NB4 (cell line): ENCODE data around the gene PELI2.
A peak's percentile ranks its signal among the peaks of the same experiment; 100 is the strongest.

Experiments
- DNase-seq: peaks from one replicate; pipeline ENCODE4 v3.0.0; 2010; ENCODE audit warnings: low read depth
- H3K4me3 ChIP-seq: one replicate; pipeline ENCODE4 v1.5.1; 2011; ENCODE audit warnings: mild to moderate bottlenecking, low read depth, low read length, moderate library complexity
- MYC ChIP-seq: IDR thresholded peaks from 2 replicates; pipeline ENCODE4 v1.6.1; 2011; ENCODE audit warnings: low read depth, low read length
- POLR2A ChIP-seq: IDR thresholded peaks from 2 replicates; pipeline ENCODE4 v1.6.1; 2011; ENCODE audit warnings: mild to moderate bottlenecking; ENCODE audit not compliant: insufficient read length; ENCODE audit errors: extremely low read depth
- TF ChIP-seq, protein P1 (sequence below): IDR thresholded peaks from one replicate; pipeline ENCODE4 v1.5.1; 2012; ENCODE audit warnings: low read depth, low read length
- TF ChIP-seq, protein P2 (sequence below): IDR thresholded peaks from 2 replicates; pipeline ENCODE4 v1.6.1; 2011; ENCODE audit warnings: low read depth, low read length

The PELI2 gene

DNA sequence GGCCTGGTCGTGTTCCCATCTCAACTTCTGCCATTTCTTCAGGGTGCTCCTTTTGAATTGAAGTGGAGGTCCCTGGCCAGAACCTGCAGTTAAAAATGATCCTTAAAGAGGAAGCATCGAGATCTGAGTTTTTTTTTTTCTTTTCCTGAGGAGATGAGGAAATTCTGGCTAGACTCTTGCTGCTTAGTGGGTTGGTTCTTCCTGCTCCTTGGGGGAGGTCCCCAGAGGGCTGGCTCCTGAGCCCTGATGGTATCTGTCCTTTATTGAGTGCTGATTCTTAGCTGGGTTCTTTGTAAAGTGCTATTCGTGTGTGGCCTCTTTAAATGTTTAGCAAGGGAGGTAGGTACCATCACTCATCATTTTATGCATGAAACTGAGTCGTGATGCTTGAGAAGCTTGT lies 11.7 kb downstream of the PELI2 start:
- H3K4me3 ChIP-seq, result no peak overlapping the region
- DNase-seq, result peak; percentile 34
- TF ChIP-seq MYC, result no peak
- TF ChIP-seq, protein P1, sequence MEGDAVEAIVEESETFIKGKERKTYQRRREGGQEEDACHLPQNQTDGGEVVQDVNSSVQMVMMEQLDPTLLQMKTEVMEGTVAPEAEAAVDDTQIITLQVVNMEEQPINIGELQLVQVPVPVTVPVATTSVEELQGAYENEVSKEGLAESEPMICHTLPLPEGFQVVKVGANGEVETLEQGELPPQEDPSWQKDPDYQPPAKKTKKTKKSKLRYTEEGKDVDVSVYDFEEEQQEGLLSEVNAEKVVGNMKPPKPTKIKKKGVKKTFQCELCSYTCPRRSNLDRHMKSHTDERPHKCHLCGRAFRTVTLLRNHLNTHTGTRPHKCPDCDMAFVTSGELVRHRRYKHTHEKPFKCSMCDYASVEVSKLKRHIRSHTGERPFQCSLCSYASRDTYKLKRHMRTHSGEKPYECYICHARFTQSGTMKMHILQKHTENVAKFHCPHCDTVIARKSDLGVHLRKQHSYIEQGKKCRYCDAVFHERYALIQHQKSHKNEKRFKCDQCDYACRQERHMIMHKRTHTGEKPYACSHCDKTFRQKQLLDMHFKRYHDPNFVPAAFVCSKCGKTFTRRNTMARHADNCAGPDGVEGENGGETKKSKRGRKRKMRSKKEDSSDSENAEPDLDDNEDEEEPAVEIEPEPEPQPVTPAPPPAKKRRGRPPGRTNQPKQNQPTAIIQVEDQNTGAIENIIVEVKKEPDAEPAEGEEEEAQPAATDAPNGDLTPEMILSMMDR, result no peak
- TF ChIP-seq, protein P2, sequence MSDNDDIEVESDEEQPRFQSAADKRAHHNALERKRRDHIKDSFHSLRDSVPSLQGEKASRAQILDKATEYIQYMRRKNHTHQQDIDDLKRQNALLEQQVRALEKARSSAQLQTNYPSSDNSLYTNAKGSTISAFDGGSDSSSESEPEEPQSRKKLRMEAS, result no peak
- TF ChIP-seq POLR2A, result no peak

DNA sequence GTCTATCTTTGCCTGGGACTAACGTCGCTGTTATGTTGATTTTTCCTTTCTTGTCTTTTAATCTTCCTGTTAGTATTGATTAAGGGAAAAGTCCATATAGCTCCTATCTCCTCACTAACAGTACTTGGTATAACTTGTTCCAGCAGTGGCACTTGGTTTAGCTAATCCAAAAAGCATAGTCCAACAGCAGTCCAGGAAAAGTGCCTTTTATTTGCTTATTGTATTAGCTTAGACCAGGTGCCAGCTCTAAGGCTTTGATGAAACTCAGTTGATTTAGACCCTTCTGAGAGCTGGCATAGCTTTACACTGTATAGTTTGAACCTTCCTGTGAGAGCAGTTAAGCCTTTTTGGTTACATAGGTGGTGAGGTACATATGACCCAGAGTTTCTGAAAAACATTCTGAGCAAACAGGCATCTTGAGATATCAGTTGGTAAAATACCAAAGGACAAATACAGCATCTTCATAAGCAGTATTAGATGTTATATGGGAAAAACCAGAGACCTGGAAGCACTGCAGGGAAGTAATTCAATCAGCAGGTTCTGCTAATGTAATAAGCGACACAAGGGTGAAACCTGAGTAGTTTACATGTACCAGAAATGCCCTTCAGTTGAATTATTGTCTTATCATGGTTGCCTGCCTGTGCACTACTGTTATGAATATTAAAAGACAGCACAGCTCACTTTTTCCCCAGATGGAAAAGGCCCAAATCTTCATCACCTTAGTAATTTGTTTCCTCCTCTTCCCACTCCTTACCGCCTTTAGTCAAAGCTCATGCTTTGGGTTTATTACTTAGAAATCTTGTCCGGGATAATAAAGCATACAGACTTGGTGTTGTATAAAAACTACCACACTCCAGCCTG lies 13.0 kb downstream of the PELI2 start:
- no peak for DNase-seq
- TF ChIP-seq, protein P2, result no peak
- TF ChIP-seq, protein P1, result no peak
- TF ChIP-seq MYC (no peak), POLR2A (no peak)
- no peak overlapping the region for H3K4me3 ChIP-seq

DNA sequence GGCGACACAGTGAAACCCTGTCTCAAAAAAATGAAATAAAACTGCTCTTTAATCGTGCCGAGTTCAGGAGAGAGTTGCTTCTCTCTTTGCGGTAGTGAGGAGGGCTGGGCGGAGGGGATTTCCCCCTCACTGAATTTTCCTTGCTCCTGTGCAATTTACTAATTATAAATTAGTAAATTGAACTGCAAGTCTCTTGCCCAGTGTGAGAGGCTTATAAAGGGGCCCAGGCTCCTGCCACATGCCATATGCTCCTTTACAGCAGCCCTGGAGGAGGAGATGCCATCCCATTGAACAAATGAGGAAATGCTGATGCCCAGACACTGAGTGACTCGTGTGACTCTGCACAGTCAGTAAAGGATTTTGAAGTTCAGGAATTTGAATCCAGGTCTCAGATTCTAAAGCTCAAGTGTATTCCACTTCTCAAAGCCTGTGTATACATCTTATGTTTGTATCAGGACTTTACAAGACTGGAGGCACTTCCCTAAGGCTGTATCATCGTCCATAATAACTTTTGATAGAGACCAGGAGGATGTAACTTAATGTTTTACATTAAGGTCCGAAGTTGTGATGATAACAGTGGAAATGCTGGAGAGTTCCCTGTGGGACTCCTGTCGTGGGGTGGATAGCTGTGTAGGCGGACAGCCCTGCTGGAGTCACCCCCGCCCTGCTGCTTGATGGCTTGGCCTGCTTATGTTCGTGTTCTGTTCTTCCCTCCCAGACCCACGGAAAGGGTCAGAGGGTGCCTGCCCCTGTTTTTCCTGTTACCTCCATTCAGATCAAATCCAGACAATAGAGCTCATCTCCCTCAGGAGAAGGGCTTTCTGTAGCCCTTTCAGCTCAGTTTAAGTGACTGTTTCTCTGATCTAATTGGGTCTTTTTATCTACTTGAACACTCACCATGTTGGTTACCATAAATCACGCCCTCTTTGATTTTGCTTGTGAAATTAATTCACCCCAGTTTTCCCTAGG lies 13.9 kb downstream of the PELI2 start:
- no peak for DNase-seq
- no peak overlapping the region for H3K4me3 ChIP-seq
- TF ChIP-seq, protein P1, result no peak
- TF ChIP-seq, protein P2, result no peak
- TF ChIP-seq POLR2A, result no peak
- TF ChIP-seq MYC, result no peak

DNA sequence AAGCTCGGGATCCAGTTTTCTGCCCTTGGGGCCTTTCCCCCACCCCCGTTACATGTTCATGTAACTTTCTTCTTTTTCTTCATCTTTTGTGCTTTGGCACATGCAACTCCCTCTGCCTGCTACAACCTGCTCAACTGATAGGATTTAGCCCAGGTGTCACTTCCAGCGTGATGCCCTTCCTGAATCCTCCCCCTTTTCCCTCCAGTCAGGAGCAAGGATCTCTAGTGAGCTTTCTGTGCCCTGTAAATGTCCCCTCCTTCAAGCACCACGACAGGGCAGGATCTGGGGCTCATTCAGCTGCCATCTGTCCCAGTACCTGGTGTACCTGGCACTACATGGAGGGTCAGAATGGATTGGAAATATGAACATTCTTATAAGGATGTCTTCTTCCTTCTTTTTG lies 15.3 kb downstream of the PELI2 start:
- H3K4me3 ChIP-seq, result no peak overlapping the region
- TF ChIP-seq, protein P2, result no peak
- TF ChIP-seq, protein P1, result no peak
- TF ChIP-seq MYC, result no peak
- TF ChIP-seq POLR2A, result no peak
- DNase-seq, result no peak

DNA sequence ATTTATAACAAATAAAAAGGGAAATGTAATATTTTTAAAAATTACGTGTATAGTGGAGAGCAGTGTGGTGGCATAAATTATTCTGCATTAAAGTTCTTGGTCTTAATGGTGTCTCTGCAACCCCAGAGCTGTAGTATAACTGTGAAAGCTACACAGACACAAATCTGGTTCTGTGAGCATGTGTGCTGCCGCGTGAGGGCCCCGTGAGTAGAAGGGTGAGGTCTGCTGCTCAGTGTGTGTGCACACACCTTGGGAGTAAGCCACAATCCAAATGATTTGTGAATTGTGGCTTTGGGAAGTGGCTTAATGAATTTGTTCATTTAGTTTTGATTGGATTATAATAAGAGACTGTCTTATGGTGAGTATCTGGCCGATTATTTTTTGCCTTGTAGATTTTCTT lies 16.8 kb downstream of the PELI2 start:
- no peak for DNase-seq
- TF ChIP-seq, protein P2, result no peak
- TF ChIP-seq POLR2A (no peak), MYC (no peak)
- TF ChIP-seq, protein P1, result no peak
- no peak overlapping the region for H3K4me3 ChIP-seq
